Measurements from ENCODE around the gene MACROD2.
"Not testable (repeated sequence)": the region's sequence is repeated elsewhere in the genome, so short reads cannot be mapped to it uniquely, and the experiment has no call there.

MACROD2 gene

DNA sequence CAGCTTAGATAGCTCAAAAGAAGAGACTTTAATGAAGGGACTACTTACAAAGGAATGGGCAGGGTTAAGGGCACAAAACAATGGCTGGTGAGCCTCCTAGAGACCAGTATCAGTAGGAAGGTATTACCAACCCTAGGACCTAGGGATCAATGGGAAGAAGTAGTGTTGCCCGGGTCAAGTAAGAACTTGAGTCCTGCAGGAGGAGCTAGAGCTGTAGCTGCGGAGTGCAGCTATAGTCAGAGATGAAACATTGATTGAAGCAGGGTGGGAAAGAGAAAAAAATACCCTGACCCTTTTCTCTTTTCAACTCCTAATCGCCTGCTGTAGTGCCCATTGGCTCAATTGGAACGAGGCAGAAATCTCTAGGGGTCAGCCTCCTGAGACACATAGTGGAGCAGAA lies 198.1 kb downstream of the MACROD2 start:
- DNase-seq (ENCODE audit: low spot score): no peak

DNA sequence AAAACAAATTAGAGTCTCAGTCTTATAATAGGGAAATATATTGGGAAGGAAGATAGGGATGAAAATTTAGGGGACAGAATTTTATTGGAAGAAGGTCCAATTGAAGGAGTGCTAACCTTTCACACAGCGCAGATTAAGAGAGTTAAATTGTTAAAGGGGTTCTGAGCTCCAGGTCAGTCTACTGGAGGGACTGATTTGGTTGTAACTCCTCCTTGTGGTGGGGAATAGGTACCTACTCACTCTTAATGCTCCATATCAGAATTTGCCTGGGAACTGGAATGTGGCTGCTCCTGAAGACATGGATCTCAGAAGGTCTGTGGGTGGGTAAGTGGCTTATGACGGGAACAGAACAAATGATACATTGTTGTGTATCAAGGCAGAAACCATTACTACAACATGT lies 198.6 kb downstream of the MACROD2 start:
- DNase-seq (ENCODE audit: low spot score): no peak

DNA sequence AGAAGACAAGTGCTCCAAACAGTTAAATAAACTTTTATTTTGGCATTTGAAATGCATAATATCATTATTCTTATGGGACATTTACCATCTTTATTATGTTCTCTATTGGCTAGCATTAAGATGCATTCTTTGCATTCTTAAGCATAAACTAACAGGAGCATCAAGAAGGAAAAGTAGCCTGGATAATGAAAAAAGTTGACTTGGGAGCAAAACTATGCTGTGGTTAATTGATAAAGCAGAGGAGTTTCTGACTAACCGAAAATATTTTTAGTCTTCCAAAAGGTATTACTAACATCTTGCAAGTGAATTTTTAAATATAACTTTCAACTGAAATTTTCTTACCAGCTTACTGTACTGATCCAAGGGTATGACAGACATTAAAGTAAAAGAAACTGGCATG lies 201.8 kb downstream of the MACROD2 start:
- DNase-seq (ENCODE audit: low spot score): peak; percentile 18

DNA sequence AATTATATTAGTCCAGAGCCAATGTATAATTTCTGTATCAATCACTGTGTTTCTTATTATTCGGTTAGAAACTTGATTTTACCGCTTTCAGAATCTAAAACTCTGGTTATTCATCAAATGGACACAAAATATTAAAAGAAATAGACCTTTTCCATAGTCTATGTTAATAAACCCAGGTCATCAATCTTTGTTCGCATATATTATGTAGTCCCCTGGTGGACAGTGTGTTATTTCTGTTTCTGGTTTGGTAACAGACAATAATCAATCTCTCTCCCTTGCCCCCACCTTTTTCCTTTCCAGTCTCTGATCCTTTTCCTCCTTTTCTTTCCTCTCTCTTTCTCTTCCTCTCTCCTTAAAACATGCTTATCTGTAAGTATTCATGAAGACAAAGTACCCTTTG lies 203.1 kb downstream of the MACROD2 start:
- DNase-seq (ENCODE audit: low spot score): no peak

DNA sequence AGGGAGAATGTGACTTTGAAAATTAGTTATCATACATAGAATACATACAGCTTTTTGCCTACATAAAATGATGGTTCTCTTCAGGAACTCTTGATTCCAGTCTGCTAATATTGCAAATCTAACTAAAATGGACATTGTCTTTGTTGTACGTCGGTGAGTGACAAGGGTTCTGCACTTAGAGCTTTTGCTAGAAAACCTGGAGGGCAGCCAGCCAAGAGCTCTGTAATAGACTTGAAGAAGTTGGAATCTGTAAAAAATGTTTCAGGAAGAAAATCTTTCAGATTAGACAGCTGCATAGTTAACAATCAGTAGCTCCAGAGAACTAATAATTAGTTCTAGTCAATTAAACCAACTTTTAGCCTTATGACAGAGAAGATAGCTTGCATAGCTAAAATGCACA lies 203.8 kb downstream of the MACROD2 start:
- no peak for DNase-seq (ENCODE audit: low spot score)

DNA sequence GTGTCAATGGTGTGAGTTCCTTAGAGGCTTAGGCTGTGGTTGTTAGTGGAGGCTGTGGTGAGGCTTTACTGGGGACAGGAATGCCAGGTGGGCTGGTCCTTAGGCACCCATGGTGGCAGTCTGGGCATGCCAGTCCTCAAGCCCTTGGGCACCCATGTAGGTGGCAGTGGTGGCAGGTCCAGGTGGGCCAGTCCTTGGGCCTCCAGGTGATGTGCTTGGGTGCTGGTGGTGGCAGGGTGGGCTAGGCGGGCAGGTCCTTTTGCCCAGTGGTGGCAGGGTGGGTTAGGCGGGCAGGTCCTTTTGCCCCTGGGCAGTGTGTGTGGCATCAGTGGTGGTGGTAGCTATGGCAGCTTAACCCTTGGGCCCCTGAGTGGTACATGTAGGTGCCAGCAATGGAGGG lies 208.3 kb downstream of the MACROD2 start:
- no peak for DNase-seq (ENCODE audit: low spot score)

DNA sequence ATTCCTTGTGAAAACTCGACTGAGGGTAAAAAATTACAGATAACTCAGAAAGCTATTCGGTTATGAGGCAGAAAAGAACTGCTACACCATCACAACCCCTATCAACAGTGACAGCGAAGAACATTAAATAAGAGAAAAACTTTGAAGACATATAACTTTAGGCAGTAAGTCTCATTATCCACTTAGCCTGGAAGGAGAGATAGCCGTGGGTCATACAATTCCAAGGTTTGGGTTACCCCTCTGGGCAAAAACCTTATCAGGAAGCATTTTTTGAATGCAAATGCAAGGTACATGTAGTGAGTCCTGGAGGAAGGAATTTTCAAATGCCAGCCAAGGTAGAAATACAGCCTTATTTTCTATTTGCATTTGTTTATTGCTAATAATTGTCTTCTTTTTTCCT lies 212.3 kb downstream of the MACROD2 start:
- DNase-seq (ENCODE audit: low spot score): no peak

DNA sequence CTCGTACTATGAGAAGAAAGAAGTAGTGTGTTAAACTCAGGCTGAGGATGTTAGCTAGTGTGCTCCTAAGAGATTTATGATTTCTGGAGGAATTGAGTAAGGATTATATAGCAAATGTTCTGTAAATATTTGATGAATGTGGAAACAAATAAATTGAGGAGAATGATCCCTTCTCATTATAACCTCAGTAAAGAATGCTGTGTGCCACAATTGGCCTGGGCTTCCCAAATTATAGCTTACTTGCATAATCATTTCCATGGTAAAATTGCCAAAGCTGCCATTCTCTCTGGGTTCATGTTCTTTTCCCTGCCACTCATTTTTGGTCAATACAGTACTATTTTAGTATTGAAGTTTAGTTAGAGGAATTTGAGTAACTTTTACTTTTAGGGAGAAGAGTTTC lies 213.6 kb downstream of the MACROD2 start:
- no peak for DNase-seq (ENCODE audit: low spot score)

DNA sequence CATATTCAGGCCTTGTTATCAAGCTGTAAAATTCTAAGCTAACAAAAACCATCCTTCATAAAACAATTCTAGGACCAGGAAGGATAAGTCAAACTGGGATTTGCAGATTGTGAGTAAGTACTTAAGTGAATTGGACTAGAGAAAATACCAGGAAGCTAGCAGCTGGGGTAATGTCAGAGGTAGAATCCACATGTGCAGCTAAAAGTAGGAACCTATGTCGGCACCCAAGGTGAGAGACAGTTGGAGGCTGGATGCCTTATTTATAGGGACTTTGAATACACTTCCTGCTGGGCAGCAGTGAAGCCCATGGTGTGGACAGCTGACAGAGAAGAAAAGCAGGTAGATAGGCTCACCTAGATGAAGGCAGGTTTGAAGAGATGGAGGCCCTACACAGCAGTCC lies 214.8 kb downstream of the MACROD2 start:
- no peak for DNase-seq (ENCODE audit: low spot score)

DNA sequence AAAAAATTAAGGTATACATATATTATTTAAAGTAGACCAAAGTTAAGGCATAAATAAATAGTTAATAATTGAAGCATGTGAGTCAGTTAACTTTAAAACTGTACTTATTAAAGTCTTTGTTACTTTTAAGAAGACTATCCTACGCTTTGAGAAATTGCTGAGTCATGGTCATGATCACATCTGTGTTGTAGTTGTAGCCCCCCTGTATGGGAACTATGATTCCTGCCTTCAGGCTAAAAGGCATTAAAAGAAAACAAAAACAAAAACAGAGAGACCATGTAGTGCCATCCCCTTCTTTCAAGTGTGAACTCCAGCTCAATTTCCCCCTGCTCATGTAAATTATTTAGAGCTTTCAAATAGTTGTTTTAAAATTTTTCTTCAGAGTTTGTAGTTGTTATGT lies 218.7 kb downstream of the MACROD2 start:
- DNase-seq (ENCODE audit: low spot score): peak; percentile 45

DNA sequence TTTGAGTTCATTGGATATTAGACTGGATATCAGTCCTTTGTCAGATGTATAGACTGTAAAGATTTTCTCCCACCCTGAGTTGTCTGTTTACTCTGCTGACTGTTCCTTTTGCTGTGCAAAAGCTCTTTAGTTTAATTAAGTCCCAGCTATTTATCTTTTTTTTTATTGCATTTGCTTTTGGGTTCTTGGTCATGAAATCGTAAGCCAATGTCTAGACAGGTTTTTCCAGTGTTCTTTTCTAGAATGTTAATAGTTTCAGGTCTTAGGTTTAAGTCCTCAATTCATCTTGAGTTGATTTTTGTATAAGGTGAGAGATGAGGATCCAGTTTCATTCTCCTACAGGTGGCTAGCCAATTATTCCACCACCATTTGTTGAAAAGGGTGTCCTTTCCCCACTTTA lies 220.6 kb downstream of the MACROD2 start:
- not testable (repeated sequence) for DNase-seq (ENCODE audit: low spot score)

DNA sequence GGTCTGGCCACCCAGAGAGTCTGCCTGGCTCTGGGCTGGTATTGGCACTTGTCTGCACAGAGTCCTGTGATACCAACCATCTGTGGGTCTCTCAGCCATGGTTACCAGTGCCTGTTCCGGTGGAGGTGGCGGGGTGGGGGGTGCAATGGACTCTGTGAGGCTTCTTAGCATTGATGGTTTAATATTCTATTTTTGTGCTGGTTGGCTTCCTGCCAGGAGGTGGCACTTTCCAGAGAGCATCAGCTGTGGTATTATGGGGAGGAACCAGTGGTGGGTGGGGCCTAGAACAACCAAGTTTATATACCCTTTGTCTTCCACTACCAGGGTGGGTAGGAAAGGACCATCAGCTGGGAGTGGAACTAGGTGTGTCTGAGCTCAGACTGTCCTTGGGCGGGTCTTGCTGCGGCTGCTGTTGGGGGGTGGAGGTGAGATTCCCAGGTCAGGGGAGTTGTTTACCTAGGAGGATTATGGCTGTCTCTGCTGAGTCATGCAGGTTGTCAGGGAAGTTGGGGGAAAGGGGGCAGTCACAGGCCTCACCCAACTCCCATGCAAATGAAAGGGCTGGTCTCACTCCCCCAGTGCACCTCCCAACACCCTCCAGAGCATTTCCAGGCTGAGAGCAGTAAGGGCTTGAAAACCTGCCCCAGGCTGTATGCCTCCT lies 224.6 kb downstream of the MACROD2 start:
- peak; percentile 43 for DNase-seq (ENCODE audit: low spot score)

DNA sequence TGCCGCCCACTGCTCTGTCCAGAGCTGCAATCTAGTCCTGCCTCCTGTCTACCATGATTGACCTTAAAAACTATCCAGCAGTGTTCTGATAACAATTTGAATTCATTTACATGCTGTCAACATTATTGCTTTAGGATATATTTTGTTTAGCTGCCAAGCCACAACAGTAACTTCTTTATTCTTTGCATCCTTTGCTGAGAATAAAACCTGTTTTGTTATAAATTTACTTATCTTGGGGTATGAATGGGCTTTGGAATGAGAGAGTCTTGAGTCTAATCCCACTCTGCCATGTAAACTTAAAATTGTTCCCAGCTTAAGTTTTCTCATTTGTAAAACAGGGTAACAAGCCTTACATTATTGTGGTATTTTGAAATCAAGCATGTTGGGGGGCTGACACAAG lies 225.7 kb downstream of the MACROD2 start:
- DNase-seq (ENCODE audit: low spot score): no peak

DNA sequence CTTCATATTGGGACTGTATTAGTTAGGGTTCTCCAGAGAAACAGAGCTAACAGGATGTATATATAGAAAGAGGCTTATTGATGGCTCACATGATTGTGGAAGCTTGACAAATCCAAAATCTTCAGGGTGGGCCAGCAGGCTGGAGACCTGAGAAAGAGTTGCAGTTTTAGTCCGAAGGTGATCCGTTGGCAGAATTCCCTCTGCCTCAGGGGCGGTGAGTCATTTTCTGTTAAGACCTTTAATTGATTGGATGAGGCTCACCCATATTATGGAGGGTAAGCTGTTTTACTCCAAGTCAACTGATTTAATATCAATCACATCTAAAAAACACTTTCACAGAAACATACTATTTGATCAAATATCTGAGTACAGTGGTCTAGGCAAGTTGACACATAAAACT lies 228.5 kb downstream of the MACROD2 start:
- no peak for DNase-seq (ENCODE audit: low spot score)

DNA sequence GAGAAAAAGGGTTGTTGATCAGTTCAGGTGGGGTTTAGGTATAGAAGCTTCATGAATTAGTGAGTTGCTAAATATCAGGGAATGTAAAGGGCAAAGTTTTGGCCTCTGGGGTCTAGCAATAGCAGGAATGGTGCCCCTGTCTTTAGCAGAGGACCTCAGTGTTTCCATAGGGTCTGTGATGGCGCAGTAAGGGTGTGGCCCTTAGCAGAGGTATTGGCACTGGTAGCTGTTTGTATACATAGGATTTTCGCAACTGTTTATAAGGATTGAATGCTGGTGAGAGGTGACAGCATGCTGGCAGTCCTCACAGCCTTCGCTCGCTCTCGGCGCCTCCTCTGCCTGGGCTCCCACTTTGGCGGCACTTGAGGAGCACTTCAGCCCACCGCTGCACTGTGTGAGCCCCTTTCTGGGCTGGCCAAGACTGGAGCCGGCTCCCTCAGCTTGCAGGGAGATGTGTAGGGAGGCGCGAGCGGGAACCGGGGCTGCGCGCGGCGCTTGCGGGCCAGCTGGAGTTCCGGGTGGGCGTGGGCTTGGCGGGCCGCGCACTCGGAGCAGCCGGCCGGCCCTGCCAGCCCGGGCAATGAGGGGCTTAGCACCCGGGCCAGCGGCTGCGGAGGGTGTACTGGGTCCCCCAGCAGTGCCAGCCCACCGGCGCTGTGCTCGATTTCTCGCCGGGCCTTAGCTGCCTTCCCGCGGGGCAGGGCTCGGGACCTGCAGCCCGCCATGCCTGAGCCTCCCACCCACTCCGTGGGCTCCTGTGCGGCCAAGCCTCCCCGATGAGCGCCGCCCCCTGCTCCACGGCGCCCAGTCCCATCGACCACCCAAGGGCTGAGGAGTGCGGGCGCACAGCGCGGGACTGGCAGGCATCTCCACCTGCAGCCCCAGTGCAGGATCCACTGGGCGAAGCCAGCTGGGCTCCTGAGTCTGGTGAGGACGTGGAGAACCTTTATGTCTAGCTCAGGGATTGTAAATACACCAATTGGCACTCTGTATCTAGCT lies 231.0 kb downstream of the MACROD2 start:
- DNase-seq (ENCODE audit: low spot score): not testable (repeated sequence)

DNA sequence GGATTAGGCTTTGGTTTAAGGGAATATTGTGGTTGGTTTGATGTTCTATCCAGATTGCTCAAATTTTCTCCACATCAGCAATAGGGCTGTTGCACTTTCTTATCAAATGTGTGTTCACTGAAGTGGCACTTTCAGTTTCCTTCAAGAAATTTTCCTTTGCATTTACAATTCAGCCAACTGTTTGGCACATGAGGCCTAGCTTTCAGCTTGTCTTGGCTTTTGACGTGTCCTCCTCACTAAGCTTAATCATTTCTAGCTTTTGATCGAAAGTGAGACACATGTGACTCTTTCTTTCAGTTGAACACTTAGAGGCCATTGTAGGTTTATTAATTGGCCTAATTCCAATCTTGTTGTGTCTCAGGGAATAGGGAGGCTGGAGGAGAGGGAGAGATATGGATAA lies 237.3 kb downstream of the MACROD2 start:
- peak; percentile 27 for DNase-seq (ENCODE audit: low spot score)

DNA sequence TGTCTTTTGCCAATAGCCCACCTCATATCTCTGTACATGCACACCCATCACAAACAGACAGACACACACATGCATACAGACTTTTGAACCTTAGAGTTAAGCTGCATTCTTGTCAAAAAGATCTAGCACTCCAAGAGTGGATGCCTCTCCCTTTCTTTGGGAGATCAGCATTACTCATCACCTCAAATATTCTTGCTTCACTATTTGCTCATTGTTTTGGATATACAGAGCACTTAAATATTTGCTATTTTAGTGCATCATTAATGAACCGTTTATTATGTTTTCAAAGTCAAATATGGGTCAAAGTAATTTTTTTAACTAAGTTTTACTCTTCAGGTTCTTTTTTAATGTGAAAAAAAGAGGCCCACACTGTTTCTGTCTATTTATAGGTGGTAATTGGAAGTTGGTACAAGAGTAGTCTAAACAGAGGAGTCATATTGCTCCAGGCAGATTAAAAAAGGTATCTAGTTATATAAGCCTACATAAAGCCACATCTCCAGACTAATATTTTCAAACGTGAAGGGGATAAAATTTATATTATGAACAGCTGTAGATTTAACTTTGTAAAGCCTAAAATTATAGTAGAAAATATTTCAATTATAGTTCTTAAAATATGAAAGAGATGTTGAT lies 239.5 kb downstream of the MACROD2 start:
- DNase-seq (ENCODE audit: low spot score): peak; percentile 39

DNA sequence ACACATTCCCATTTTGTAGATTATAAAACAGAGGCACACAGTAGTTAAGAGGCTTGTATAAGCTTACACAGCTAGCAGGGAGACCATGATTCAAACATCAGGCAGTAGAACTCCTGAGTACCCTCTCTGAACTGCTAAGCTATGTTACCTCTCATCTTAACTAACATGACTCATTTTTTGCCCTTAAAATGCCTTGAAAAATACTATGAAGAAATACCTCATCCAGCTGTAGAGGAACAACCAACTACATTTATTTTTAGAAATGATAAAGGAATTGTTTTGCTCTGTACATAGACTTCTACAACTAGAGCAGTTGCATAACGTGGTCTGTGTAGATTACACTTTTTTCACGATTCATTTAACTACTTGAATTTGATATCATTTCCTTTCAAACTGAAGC lies 240.0 kb downstream of the MACROD2 start:
- DNase-seq (ENCODE audit: low spot score): peak; percentile 63

DNA sequence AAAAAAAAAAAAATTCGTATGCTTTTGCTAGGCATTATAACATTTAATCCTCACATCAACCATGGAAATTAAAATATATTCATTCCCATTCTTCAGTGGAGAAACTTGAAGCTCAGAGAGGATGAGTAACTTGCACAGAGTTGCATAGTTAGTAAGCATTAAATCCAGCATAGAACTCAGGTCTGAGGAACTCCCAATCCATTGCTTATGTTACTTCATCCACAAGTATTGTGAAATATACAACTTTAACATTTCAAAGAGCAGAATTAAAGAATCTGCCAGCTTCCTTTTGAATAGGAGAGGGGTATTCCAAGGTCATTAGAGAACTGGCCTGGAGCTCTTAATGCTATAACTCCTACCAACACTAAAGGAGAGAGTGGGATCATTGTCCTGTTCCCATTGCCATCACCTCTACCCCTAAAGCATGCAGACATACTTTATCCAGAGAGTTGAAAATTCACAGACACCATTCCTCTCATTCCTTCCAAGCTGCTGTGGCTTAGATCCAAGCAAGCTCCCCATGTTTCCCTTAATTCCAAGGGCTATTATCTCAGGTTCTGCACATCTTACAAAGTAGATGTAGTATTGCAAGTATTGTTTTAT lies 250.2 kb downstream of the MACROD2 start:
- no peak for DNase-seq (ENCODE audit: low spot score)

DNA sequence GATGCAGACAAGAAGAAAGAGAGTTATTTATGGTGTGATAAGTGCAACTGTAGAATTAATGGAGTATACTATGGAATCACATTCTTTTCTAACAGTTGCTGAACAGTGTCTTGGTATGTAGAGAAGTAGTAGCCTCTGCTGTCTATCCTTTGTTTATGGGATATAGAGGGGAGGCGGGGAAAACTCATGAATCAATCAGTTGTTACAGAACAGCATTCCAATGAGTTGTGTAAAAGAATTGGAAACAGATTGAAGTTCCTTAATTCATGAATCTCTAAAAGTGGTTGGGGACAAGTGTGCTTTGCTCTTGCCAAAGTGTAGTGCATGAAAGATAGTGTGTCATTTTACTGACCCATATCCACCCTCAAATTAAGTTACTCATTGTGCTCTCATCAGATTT lies 264.4 kb downstream of the MACROD2 start:
- no peak for DNase-seq (ENCODE audit: low spot score)

DNA sequence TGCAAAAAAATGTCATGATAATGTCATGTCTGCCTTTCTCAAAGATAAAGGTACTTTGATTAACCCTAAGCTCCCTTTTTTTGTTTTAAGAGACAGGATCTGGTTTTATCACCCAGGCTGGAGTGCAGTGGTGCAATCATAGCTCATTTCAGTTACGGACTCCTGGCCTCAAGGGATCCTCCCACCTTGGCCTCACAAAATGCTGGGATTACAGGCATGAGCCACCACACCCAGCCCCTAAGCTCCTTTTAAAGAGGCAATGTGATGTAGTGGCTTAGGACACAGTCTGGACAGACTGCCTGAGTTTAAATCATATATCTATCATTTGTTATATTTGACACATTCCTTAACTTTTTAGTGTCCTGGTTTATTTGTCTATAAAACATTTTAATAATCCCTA lies 265.1 kb downstream of the MACROD2 start:
- no peak for DNase-seq (ENCODE audit: low spot score)

DNA sequence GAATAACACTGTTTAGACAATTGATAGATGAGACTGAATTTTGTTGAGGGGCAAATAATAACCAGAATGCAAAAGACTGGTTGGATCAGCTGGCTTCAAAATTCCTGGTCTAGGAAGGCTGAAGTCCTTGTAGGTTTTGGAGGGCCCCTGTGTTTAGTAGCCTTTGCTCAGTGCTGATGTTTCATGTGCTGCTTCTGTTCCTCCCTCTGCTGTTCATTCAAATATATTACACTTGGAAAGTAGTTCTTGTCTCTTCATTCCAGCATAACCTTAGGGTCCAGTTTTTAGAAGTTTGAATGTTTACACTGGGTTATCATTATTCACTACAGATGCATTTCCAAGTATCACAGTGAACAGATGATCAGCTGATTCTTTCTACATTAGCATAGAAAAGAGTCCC lies 269.6 kb downstream of the MACROD2 start:
- peak; percentile 15 for DNase-seq (ENCODE audit: low spot score)

DNA sequence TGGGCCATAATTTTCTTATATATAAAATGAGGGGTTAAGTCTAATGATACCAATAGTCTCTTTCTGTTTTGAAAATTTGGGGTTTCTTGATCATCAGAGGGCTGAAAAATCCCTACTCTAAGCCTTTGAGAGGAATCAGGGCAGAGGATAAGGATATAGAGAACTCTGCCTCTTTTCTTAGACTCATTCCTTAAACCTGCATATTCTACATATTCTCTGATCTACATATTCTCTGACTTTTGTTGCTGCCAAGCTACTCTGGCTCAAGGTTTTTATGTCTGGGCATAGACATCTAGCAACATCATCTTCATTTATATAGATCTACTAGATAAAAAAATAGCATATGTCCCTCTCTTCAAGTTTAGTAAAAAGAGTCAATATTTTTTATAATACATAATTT lies 270.9 kb downstream of the MACROD2 start:
- no peak for DNase-seq (ENCODE audit: low spot score)

All from kidney tubule cell (primary cell).